Activated CD4-positive, alpha-beta T cell treated with anti-CD3 and anti-CD28 coated beads, Interleukin-2, amount 10 ng/mL, durations not matched to agents 7 days and 5 days (primary cell): ENCODE results near the gene UXS1. TPM values are rescaled to one million over a fixed set of nuclear protein-coding genes. Genes with fewer than 3 reads are reported as not detected.
"Not testable (repeated sequence)": the region's sequence is repeated elsewhere in the genome, so short reads cannot be mapped to it uniquely, and the experiment has no call there.

Source experiments
- CTCF ChIA-PET: fragments of 350-600 bp; sonication (Branson Sonifier 250); formaldehyde crosslinking; loops from one replicate; lab custom pipeline; 2021; ENCODE audit warnings: antibody characterized with exemption; lab: Charles Lee
- POLR2A ChIA-PET: fragments of 350-600 bp; sonication (Branson Sonifier 250); formaldehyde crosslinking; loops from one replicate; lab custom pipeline; 2021; ENCODE audit warnings: antibody characterized with exemption; lab: Charles Lee
- DNase-seq: peaks from one replicate; pipeline ENCODE4 v3.0.0-alpha.2; 2020
- H3K27ac Mint-ChIP-seq: one replicate; pipeline ENCODE4 v1.8.0; 2021; ENCODE audit warnings: mild to moderate bottlenecking, moderate library complexity, mixed read lengths
- H3K27me3 Mint-ChIP-seq: one replicate; pipeline ENCODE4 v1.8.0; 2021; ENCODE audit warnings: mixed read lengths
- H3K36me3 Mint-ChIP-seq: one replicate; pipeline ENCODE4 v1.8.0; 2021; ENCODE audit warnings: low read depth, mixed read lengths
- H3K4me1 Mint-ChIP-seq: one replicate; pipeline ENCODE4 v1.8.0; 2021; ENCODE audit warnings: mixed read lengths
- H3K4me3 Mint-ChIP-seq: one replicate; pipeline ENCODE4 v1.8.0; 2021; ENCODE audit warnings: mild to moderate bottlenecking, moderate library complexity, mixed read lengths
- H3K9me3 Mint-ChIP-seq: one replicate; pipeline ENCODE4 v1.8.0; 2021; ENCODE audit warnings: mixed read lengths
- total RNA-seq, 2 experiments: library from RNA; stranded (reverse); gene quantifications; one replicate each; pipeline ENCODE4 v1.2.3, GENCODE V29; 2021

UXS1 gene
- total RNA-seq, 2 experiments from 2014 or later = 77.6 to 85.0 TPM

DNA sequence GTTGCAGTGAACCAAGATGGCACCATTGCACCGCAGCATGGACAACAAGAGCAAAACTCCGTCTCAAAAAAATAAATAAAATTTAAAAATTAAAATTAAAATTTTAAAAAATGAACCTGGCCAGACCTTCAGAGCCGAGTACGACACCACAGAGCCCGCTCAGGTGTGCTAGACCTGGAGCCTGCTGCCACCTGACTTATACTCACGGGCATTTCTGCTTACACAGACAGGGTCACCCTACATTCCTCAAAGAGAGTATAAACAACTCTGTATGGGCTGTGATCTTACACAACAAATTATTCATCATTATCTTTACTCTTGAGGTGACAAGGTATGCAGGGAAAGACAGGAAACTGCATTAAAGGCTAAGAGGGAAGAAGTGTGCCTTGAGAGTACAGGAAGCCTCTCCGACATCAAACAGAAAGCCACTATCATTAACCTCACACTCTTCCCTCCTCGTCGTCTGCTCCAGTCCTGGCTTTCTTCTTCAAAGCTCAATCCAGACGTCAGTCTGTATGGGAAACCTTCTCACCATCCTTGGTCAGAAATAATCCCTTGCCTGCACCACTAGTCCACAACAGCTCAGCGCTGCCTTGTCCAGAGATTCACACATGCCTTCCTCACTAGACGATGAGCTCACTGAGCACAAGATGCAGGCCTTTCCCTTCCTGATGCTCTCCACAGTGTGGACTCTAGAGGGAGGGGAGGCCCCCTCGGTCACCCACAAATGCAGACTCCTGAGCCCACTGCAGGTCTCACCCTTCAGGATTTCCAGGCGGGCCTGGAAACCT is 56.2 kb downstream of the UXS1 start:
- DNase-seq = no peak
- H3K36me3 Mint-ChIP-seq = peaks cover 43% of the 10 kb centered on the region
- peak overlapping the region; percentile 66 for H3K4me3 Mint-ChIP-seq
- ChIA-PET POLR2A (no interaction called here), CTCF (interaction anchor here (0.9 to 1.2 kb wide), 2 partner anchors 22 to 340 kb away, joined by 3 read pairs; no protein-coding TSS in a partner anchor)
- peak overlapping the region; percentile 89 for H3K27ac Mint-ChIP-seq
- H3K4me1 Mint-ChIP-seq = peaks cover 48% of the 10 kb centered on the region
- H3K27me3 Mint-ChIP-seq = no peaks in the 10 kb centered on the region
- no peaks in the 10 kb centered on the region for H3K9me3 Mint-ChIP-seq

DNA sequence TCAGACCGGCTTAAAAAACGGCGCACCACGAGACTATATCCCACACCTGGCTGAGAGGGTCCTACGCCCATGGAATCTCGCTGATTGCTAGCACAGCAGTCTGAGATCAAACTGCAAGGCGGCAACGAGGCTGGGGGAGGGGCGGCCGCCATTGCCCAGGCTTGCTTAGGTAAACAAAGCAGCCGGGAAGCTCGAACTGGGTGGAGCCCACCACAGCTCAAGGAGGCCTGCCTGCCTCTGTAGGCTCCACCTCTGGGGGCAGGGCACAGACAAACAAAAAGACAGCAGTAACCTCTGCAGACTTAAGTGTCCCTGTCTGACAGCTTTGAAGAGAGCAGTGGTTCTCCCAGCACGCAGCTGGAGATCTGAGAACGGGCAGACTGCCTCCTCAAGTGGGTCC is 62.9 kb downstream of the UXS1 start:
- H3K27ac Mint-ChIP-seq, H3K4me3 Mint-ChIP-seq, DNase-seq, CTCF ChIA-PET, H3K27me3 Mint-ChIP-seq, POLR2A ChIA-PET, H3K9me3 Mint-ChIP-seq: not testable (repeated sequence)
- peaks cover 20% of the 10 kb centered on the region for H3K4me1 Mint-ChIP-seq
- H3K36me3 Mint-ChIP-seq = peaks cover 29% of the 10 kb centered on the region

DNA sequence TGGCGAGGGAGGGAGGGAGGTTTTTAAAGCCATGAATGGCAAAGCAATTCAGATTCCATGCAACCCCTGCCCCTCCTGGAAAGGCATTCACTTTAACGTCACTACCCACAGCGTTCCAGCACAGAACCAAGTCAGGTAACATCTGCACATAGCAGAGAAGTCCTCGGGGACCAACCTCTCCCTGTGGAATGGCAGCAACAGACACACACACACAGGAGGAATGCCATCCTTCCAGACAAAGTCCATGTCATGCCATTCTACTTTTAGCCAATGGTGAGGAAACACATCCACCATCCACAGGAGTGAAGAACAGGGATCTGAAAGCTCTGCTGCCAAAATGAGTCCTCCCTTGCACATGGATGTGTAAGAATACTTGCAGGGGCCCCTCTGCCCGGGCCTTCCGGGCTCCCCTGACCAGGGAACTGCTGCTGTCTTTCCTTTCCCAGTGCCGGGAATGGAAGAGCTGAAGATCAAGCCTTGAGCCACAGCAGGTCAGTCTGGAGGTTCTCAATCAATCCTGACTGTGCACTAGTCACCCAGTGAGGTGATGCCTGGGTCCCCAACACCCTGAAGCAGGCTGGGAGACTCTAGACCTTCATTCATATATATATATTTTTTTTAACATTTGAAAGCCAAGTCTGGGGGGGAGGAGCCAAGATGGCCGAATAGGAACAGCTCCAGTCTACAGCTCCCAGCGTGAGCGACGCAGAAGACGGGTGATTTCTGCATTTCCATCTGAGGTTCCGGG is 63.7 kb downstream of the UXS1 start:
- Mint-ChIP-seq H3K4me1 (peaks cover 20% of the 10 kb centered on the region), H3K36me3 (peaks cover 33% of the 10 kb centered on the region), H3K9me3 (no peaks in the 10 kb centered on the region), H3K27me3 (no peaks in the 10 kb centered on the region), H3K27ac (no peak overlapping the region), H3K4me3 (peak overlapping the region; percentile 30)
- POLR2A ChIA-PET = no interaction called here
- CTCF ChIA-PET = interaction anchor here (0.9 kb wide), 1 partner anchor 10 kb away, joined by 3 read pairs; no protein-coding TSS in a partner anchor
- DNase-seq = no peak

DNA sequence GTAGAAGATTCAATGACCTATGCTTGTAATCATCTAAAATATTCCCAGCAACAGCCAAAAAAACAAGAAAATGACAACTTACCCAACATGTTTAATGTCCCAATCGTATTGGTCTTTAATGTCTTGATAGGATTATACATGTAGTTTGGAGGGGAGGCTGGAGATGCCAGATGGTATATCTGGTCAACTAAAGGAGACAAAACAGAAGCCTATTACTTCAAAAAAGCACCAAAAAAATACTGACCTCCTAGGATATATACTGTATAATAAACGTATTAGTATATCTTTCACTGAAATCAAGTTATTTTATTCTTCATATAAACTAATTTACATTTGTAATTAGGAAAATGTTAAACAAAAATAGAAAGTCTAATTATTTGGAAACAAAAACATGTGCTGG is 64.5 kb downstream of the UXS1 start:
- peaks cover 20% of the 10 kb centered on the region for H3K4me1 Mint-ChIP-seq
- H3K27ac Mint-ChIP-seq = no peak overlapping the region
- H3K9me3 Mint-ChIP-seq = no peaks in the 10 kb centered on the region
- no peak for DNase-seq
- peaks cover 38% of the 10 kb centered on the region for H3K36me3 Mint-ChIP-seq
- no peaks in the 10 kb centered on the region for H3K27me3 Mint-ChIP-seq
- CTCF ChIA-PET = interaction anchor here (0.7 kb wide), 1 partner anchor 211 kb away, joined by 3 read pairs; no protein-coding TSS in a partner anchor
- POLR2A ChIA-PET = no interaction called here
- no peak overlapping the region for H3K4me3 Mint-ChIP-seq

DNA sequence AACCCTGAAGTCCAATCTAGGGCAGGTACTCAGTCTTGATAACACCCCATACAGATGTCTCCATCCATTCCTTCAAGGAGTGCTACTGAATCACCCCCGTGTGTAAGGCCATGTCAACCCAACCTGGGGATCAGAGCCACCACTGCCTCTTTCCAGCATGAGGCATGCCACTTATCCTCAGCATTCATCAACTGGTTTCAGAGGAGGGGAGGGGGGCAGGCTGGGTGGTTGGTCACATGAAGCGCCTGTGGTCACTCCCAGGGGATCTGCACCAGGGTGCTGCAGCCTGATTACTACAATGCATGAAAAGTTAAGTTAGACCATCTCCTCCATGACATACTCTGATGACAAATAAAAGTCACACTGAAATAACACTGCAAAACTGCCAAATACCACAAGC is 65.0 kb downstream of the UXS1 start:
- Mint-ChIP-seq H3K36me3 (peaks cover 42% of the 10 kb centered on the region), H3K27me3 (no peaks in the 10 kb centered on the region), H3K27ac (no peak overlapping the region), H3K4me1 (peaks cover 20% of the 10 kb centered on the region), H3K9me3 (no peaks in the 10 kb centered on the region), H3K4me3 (no peak overlapping the region)
- CTCF ChIA-PET = no interaction called here
- no peak for DNase-seq
- POLR2A ChIA-PET = no interaction called here

DNA sequence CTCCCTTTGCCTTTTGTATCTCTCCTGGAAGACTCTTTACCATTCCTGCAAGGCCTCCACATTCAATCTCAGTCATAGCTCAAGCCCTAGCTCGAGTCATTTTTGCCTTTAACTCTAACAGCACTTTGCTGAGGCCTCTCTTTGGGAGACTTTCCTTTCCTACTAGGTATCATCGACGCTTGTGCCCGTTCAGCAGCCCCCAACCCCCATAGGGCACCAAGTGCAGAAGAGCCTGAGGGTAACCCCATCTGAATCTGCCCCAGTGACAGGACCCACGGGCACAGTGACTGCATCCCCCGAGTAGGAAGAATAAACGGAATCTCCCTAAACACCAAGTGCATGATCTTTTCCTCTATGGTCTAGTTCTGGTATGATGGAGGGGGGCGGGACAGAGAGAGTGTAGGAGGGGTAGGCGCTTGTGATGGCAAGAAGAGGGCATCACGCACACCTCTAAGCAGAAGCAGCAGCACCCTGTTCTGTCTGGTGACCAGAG is 66.3 kb downstream of the UXS1 start:
- Mint-ChIP-seq H3K9me3 (no peaks in the 10 kb centered on the region), H3K4me3 (no peak overlapping the region), H3K36me3 (peaks cover 54% of the 10 kb centered on the region), H3K27me3 (no peaks in the 10 kb centered on the region), H3K4me1 (peaks cover 20% of the 10 kb centered on the region), H3K27ac (no peak overlapping the region)
- ChIA-PET POLR2A (no interaction called here), CTCF (interaction anchor here (0.6 to 1.7 kb wide), 3 partner anchors 13 to 720 kb away, joined by 3 to 4 read pairs (median 3); no protein-coding TSS in a partner anchor)
- no peak for DNase-seq

DNA sequence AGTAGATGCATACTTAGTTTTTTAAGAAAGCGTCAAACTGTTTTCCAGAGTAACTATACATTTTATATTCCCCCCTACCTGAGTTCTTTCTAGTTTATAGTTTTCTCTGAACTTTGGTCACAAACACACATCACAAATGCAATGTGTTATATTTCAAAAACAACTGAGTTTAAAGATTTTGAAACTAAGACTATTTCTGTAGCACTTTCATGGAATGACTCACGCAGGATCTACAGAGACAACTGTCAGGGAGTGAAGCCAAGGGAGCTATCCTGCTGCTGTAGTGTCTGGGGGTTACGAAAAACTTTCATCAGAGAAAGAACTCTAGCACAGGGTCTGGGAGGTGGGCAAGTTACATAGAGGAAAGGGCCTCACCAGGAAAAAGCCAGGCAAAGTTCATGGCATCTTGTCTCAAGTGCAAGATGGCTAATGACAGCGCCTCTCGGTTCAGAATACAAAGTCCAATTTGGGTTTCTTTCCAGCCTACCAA is 66.8 kb downstream of the UXS1 start:
- ChIA-PET CTCF (interaction anchor here (0.6 to 1.7 kb wide), 3 partner anchors 13 to 720 kb away, joined by 3 to 4 read pairs (median 3); no protein-coding TSS in a partner anchor), POLR2A (no interaction called here)
- Mint-ChIP-seq H3K27ac (no peak overlapping the region), H3K9me3 (no peaks in the 10 kb centered on the region), H3K4me1 (peaks cover 20% of the 10 kb centered on the region), H3K4me3 (no peak overlapping the region), H3K36me3 (peaks cover 56% of the 10 kb centered on the region), H3K27me3 (no peaks in the 10 kb centered on the region)
- no peak for DNase-seq

DNA sequence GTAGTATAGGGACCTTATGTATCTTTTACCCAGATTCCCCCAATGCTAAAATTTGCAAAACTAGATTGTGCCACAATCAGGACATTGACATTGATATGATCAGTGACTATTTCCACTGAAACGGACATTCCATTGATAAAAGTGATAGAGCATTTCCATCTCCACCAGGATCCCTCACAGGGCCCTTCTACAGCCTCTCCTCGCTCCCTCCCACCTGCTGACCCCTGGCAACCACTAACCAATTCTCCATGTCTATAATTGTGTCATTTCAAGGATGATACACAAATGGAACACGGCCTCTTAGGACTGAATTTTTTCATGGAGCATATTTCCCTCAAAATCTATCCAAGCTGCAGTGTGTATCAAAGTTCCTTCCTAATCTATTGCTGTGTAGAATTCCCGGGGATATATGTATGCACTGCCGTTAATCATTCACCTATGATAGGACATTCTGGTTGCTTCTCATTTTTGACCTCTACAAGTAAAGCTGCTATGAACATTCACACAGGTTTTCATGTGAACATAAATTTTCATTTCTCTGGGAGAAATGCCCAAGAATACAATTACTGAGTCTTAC is 67.3 kb downstream of the UXS1 start:
- Mint-ChIP-seq H3K4me3 (no peak overlapping the region), H3K27me3 (no peaks in the 10 kb centered on the region), H3K36me3 (peaks cover 56% of the 10 kb centered on the region), H3K9me3 (no peaks in the 10 kb centered on the region), H3K27ac (no peak overlapping the region), H3K4me1 (peaks cover 20% of the 10 kb centered on the region)
- ChIA-PET POLR2A (no interaction called here), CTCF (interaction anchor here (0.6 to 1.7 kb wide), 2 partner anchors 14 to 577 kb away, joined by 3 read pairs; no protein-coding TSS in a partner anchor)
- DNase-seq = no peak

DNA sequence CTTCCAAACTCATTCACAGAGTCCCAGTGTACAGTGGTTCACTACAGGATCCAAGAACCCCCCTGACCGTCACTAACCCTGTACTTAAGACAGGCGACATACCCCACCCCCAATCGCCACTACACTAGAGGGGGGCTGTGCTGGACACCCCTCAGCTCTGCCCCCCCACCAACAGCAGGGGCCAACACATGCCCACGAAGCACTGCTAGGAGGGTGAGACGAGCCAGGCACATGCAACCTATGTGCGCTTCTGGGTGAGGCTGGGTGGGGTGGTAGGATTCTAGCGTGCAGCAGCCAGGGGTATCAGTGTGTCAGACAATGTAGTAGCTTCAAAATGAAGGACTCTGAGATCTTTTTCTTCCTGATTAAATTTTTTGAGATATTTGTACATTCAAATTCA is 67.8 kb downstream of the UXS1 start:
- Mint-ChIP-seq H3K27me3 (no peaks in the 10 kb centered on the region), H3K27ac (peak overlapping the region; percentile 0), H3K36me3 (peaks cover 57% of the 10 kb centered on the region), H3K4me1 (peaks cover 20% of the 10 kb centered on the region), H3K9me3 (no peaks in the 10 kb centered on the region), H3K4me3 (no peak overlapping the region)
- DNase-seq = no peak
- ChIA-PET POLR2A (no interaction called here), CTCF (interaction anchor here (0.6 kb wide), 1 partner anchor 577 kb away, joined by 3 read pairs; no protein-coding TSS in a partner anchor)

DNA sequence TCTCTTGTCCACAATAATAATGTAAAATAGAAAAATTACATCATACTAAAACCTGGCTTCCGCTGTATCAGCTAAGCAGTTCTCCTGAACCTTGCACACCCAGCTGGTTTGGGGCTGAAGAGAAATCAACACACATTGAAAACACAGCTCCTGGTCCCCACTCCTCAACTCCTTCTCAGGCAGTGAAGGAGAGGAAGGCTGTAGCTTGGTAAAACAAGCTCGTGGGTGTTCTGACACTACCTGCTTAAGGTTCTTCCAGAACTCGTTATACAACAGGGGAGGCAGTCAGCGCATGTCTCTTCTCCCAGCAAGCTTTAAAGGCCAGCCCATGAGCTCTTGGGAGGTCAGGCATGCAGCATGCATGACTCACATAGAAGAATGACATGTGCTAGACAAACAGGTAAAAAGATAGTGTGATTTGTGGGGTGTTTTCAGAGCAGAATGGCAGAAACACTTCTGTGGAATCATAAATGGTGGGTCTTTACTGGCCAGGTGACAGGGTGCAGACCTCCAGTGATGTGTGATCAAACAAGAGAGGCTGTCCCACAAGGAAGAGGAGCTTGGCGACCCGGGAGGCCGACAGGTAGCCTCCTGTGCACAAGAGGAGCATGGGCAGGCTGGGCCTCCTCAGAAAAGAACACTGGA is 69.1 kb downstream of the UXS1 start:
- Mint-ChIP-seq H3K27me3 (no peaks in the 10 kb centered on the region), H3K4me3 (no peak overlapping the region), H3K36me3 (peaks cover 58% of the 10 kb centered on the region), H3K9me3 (no peaks in the 10 kb centered on the region), H3K27ac (peak overlapping the region; percentile 44), H3K4me1 (peaks cover 20% of the 10 kb centered on the region)
- DNase-seq = no peak
- ChIA-PET POLR2A (no interaction called here), CTCF (interaction anchor here (1.1 to 1.2 kb wide), 2 partner anchors 20 to 32 kb away, joined by 3 to 4 read pairs; no protein-coding TSS in a partner anchor)

DNA sequence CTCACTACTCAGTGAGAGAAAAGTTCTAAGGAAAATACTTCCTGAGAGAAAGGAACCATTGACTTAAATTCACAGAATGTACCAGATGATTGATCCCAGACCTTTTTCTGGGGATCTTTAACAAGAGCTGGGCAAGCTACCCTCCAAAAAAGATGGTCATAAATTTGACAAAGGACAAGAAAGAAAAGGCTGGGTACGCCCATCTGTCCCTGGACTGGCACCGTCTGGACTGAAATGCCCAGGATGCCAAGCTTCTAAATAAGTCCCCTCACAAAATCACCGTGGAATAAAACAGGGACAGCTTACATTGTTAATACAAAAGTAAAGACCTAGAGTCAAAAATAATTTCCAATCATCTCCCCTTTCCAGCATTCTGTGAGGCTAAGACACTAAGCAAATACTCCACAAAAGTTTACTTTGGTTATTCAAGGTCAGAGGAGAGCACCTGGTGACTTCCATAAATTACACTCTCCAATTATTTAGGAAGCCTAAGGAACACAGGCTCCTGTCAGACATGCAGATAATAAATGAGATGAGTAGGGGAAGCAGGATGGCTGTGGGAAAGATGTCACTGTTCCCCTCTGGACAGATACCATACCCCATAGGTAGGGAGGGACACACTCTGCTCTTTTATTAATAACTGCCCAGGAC is 69.9 kb downstream of the UXS1 start:
- DNase-seq = no peak
- POLR2A ChIA-PET = no interaction called here
- Mint-ChIP-seq H3K27me3 (no peaks in the 10 kb centered on the region), H3K4me1 (peaks cover 17% of the 10 kb centered on the region), H3K36me3 (peaks cover 55% of the 10 kb centered on the region), H3K9me3 (no peaks in the 10 kb centered on the region), H3K27ac (no peak overlapping the region), H3K4me3 (no peak overlapping the region)
- CTCF ChIA-PET = interaction anchor here (1.1 to 1.2 kb wide), 2 partner anchors 19 to 33 kb away, joined by 3 to 4 read pairs; no protein-coding TSS in a partner anchor
